ENCODE data around the gene TMEM154. TPM values are rescaled to one million over a fixed set of nuclear protein-coding genes. Genes with fewer than 3 reads are reported as not detected.

The TMEM154 gene
- polyA plus RNA-seq, 1 of the 3 experiments (the other 2 are of a cell fraction), result 0.58 TPM

- ChIA-PET CTCF (interaction anchor here (0.7 to 1.5 kb wide), 4 partner anchors 8 to 94 kb away, joined by 3 read pairs; no protein-coding TSS in a partner anchor), POLR2A (no interaction called here)
- 85% methylated on average over 4 of the region's 4 CpGs for WGBS (ENCODE audit: low lambda C conversion rate)
- H4K20me1 ChIP-seq (ENCODE audit: insufficient read depth), result no peaks in the 10 kb centered on the region
- H3K4me1 ChIP-seq (ENCODE audit: control insufficient read depth in 1 of 2, insufficient read depth in 2 of 2, low read depth in 1 of 2, low read length in 1 of 2), result peaks cover 0 to 6% of the 10 kb centered on the region in 2 experiments; a peak in 1 of 4 replicates
- no peaks in the 10 kb centered on the region for H3K9me2 ChIP-seq
- H3K36me3 ChIP-seq (replicated peaks in 1 of 2; ENCODE audit: control insufficient read depth in 1 of 2, insufficient read depth in 2 of 2, low read length in 1 of 2), result no peaks in the 10 kb centered on the region
- TF ChIP-seq FOSL2 (IDR thresholded peaks at IDR 0.05; ENCODE audit: borderline replicate concordance, low read depth), result no peak
- no peak for TF ChIP-seq IRF3 (IDR thresholded peaks at IDR 0.05; ENCODE audit: low read depth, low read length)
- TF ChIP-seq JUND (IDR thresholded peaks at IDR 0.05), result no peak
- TF ChIP-seq EZH2phosphoT487 (IDR thresholded peaks at IDR 0.05; ENCODE audit: borderline replicate concordance, low read depth), result no peak
- TF ChIP-seq NFIC (IDR thresholded peaks at IDR 0.05; ENCODE audit: borderline replicate concordance), result no peak
- no peak for TF ChIP-seq USF2 (IDR thresholded peaks at IDR 0.05; ENCODE audit: borderline replicate concordance, low read depth, low read length)
- TF ChIP-seq ZBTB33 (IDR thresholded peaks at IDR 0.05; ENCODE audit: borderline replicate concordance, low read depth), result no peak
- TF ChIP-seq MXI1 (IDR thresholded peaks at IDR 0.05; ENCODE audit: low read depth, low read length), result no peak
- no peak overlapping the region for H3K4me2 ChIP-seq
- no peak overlapping the region for H3K9ac ChIP-seq
- DNase-seq, result no peak
- no peaks in the 10 kb centered on the region for H3K27me3 ChIP-seq (ENCODE audit: insufficient read depth)
- H3K27ac ChIP-seq (ENCODE audit: low read depth in 2 of 2, low read length in 1 of 2), result no peak overlapping the region
- H3K79me2 ChIP-seq (ENCODE audit: insufficient read depth), result no peaks in the 10 kb centered on the region
- H3K9me3 ChIP-seq, result no peaks in the 10 kb centered on the region
- H2AFZ ChIP-seq (ENCODE audit: low read depth), result no peak overlapping the region
- H3K4me3 ChIP-seq (ENCODE audit: low read depth in 2 of 2, low read length in 1 of 2), result no peak overlapping the region
- H3F3A ChIP-seq (replicated peaks; ENCODE audit: insufficient read depth), result no peaks in the 10 kb centered on the region
Observed at GRCh38 chr4:152635851-152636250, 43.9 kb downstream of the TMEM154 start.

GRCh38 chr4:152634110-152634760, 45.6 kb downstream of the TMEM154 start:
- CTCF ChIA-PET, result interaction anchor here (0.8 to 2.4 kb wide), 4 partner anchors 21 to 193 kb away, joined by 3 to 10 read pairs (median 4); no protein-coding TSS in a partner anchor
- no peak for TF ChIP-seq REST (IDR thresholded peaks at IDR 0.05; ENCODE audit: low read depth, low read length)
- no peak for TF ChIP-seq EP300 (IDR thresholded peaks at IDR 0.05; ENCODE audit: borderline replicate concordance in 1 of 2, low read depth in 1 of 2, low read length in 1 of 2)
- TF ChIP-seq USF2 (IDR thresholded peaks at IDR 0.05; ENCODE audit: borderline replicate concordance, low read depth, low read length), result no peak
- TF ChIP-seq ELF1 (IDR thresholded peaks at IDR 0.05), result no peak
- TF ChIP-seq FOXJ3 (CRISPR knock-in tag; IDR thresholded peaks at IDR 0.05), result no peak
- TF ChIP-seq RCOR1 (IDR thresholded peaks at IDR 0.05; ENCODE audit: low read length), result no peak
- TF ChIP-seq TEAD4 (IDR thresholded peaks at IDR 0.05; ENCODE audit: borderline replicate concordance, insufficient read depth), result no peak
- TF ChIP-seq ZBTB33 (IDR thresholded peaks at IDR 0.05; ENCODE audit: borderline replicate concordance, low read depth), result no peak

More at GRCh38 chr4:152634110-152634760, 45.6 kb downstream of the TMEM154 start:
- Histone ChIP-seq H3K4me1 (ENCODE audit: control insufficient read depth in 1 of 2, insufficient read depth in 2 of 2, low read depth in 1 of 2, low read length in 1 of 2) (peaks cover 0 to 4% of the 10 kb centered on the region in 2 experiments; a peak in 1 of 4 replicates), H3K9me2 (no peaks in the 10 kb centered on the region), H3F3A (replicated peaks; ENCODE audit: insufficient read depth) (no peaks in the 10 kb centered on the region), H3K4me2 (no peak overlapping the region), H3K79me2 (ENCODE audit: insufficient read depth) (no peaks in the 10 kb centered on the region), H3K27ac (ENCODE audit: low read depth in 2 of 2, low read length in 1 of 2) (no peak overlapping the region), H3K9ac (no peak overlapping the region), H3K27me3 (ENCODE audit: insufficient read depth) (no peaks in the 10 kb centered on the region), H3K36me3 (replicated peaks in 1 of 2; ENCODE audit: control insufficient read depth in 1 of 2, insufficient read depth in 2 of 2, low read length in 1 of 2) (no peaks in the 10 kb centered on the region), H2AFZ (ENCODE audit: low read depth) (no peak overlapping the region), H3K9me3 (no peaks in the 10 kb centered on the region), H3K4me3 (ENCODE audit: low read depth in 2 of 2, low read length in 1 of 2) (no peak overlapping the region), H4K20me1 (ENCODE audit: insufficient read depth) (no peaks in the 10 kb centered on the region)
- WGBS (ENCODE audit: low lambda C conversion rate), result 86% methylated on average over 4 of the region's 4 CpGs
- no peak for DNase-seq
- POLR2A ChIA-PET, result no interaction called here
